HepG2 (cell line): ENCODE measurements around the gene KIF1B. TPM values are rescaled to one million over a fixed set of nuclear protein-coding genes. Genes with fewer than 3 reads are reported as not detected.

Experiments used
- BRD4 ChIP-seq: sonication (generic); formaldehyde crosslinking; IDR thresholded peaks from 2 replicates; pipeline ENCODE4 v1.4.0; 2020; ENCODE audit warnings: missing genetic modification reagents
- HOXA3 ChIP-seq: sonication (generic); formaldehyde crosslinking; IDR thresholded peaks from 2 replicates; pipeline ENCODE4 v1.5.0; 2020; ENCODE audit warnings: missing genetic modification reagents
- JDP2 ChIP-seq: sonication (generic); formaldehyde crosslinking; IDR thresholded peaks from 2 replicates; pipeline ENCODE4 v1.8.1; 2022; ENCODE audit warnings: missing genetic modification reagents, borderline replicate concordance
- KDM1A ChIP-seq: IDR thresholded peaks from 2 replicates; pipeline ENCODE4 v1.6.1; 2016; ENCODE audit warnings: missing compliant biosample characterization
- NR2F1 ChIP-seq, 2 experiments: fragments of 450-650 bp in 1 of 2; formaldehyde crosslinking in 1 of 2; IDR thresholded peaks; 2 replicates each; pipeline versions ENCODE4 v1.5.0 to v1.6.1; 2016 to 2020; ENCODE audit warnings: mild to moderate bottlenecking in 1 of 2, missing compliant biosample characterization in 1 of 2, missing genetic modification reagents in 1 of 2, moderate library complexity in 1 of 2
- NR3C1 ChIP-seq: sonication (generic); formaldehyde crosslinking; IDR thresholded peaks from 2 replicates; pipeline ENCODE4 v1.4.0; 2020; ENCODE audit warnings: missing genetic modification reagents
- RAD51 ChIP-seq: fragments of 450-650 bp; IDR thresholded peaks from 2 replicates; pipeline ENCODE4 v1.6.1; 2016; ENCODE audit warnings: borderline replicate concordance
- RFXAP ChIP-seq: sonication (generic); formaldehyde crosslinking; IDR thresholded peaks from 2 replicates; pipeline ENCODE4 v1.4.0; 2020; ENCODE audit warnings: missing genetic modification reagents, borderline replicate concordance
- SIN3A ChIP-seq: IDR thresholded peaks from 2 replicates; pipeline ENCODE4 v1.6.1; 2011; ENCODE audit warnings: low read depth, mild to moderate bottlenecking, control low read depth, low read length, borderline replicate concordance
- SMAD9 ChIP-seq: sonication (generic); formaldehyde crosslinking; IDR thresholded peaks from 2 replicates; pipeline ENCODE4 v1.5.1; 2020; ENCODE audit warnings: mild to moderate bottlenecking, missing genetic modification reagents
- SP5 ChIP-seq: IDR thresholded peaks from 2 replicates; pipeline ENCODE4 v1.6.1; 2016; ENCODE audit warnings: low read depth, borderline replicate concordance
- SSRP1 ChIP-seq: IDR thresholded peaks from 2 replicates; pipeline ENCODE4 v1.6.1; 2016; ENCODE audit warnings: control low read depth
- TRIM24 ChIP-seq: sonication (generic); formaldehyde crosslinking; IDR thresholded peaks from 2 replicates; pipeline ENCODE4 v1.8.0; 2022; ENCODE audit warnings: mild to moderate bottlenecking, missing genetic modification reagents
- U2AF1 ChIP-seq: fragments of 200-400 bp; formaldehyde crosslinking; optimal IDR thresholded peaks from 2 replicates; pipeline ENCODE3; 2017; ENCODE audit warnings: mild to moderate bottlenecking, low read depth, low read length
- ZC3H4 ChIP-seq: sonication (generic); formaldehyde crosslinking; IDR thresholded peaks from 2 replicates; pipeline ENCODE4 v1.4.0; 2020; ENCODE audit warnings: missing genetic modification reagents, borderline replicate concordance
- ZNF17 ChIP-seq: sonication (generic); formaldehyde crosslinking; IDR thresholded peaks from 2 replicates; pipeline ENCODE4 v1.5.0; 2020; ENCODE audit warnings: mild to moderate bottlenecking, missing genetic modification reagents
- ZNF256 ChIP-seq: sonication (generic); formaldehyde crosslinking; conservative IDR thresholded peaks from 2 replicates; pipeline ENCODE4 v1.4.0; 2020; ENCODE audit warnings: missing genetic modification reagents
- ZNF30 ChIP-seq: sonication (generic); formaldehyde crosslinking; IDR thresholded peaks from 2 replicates; pipeline ENCODE4 v1.5.0; 2020; ENCODE audit warnings: mild to moderate bottlenecking, missing genetic modification reagents
- ZNF34 ChIP-seq: sonication (generic); formaldehyde crosslinking; IDR thresholded peaks from 2 replicates; pipeline ENCODE4 v1.4.0; 2020; ENCODE audit warnings: mild to moderate bottlenecking, missing genetic modification reagents, borderline replicate concordance
- ZNF577 ChIP-seq: sonication (generic); formaldehyde crosslinking; IDR thresholded peaks from 2 replicates; pipeline ENCODE4 v1.4.0; 2020; ENCODE audit warnings: mild to moderate bottlenecking, low read depth, missing genetic modification reagents, borderline replicate concordance
- ZNF766 ChIP-seq: sonication (generic); formaldehyde crosslinking; IDR thresholded peaks from 2 replicates; pipeline ENCODE4 v1.5.0; 2020; ENCODE audit warnings: missing genetic modification reagents, borderline replicate concordance
- ZNF839 ChIP-seq: sonication (generic); formaldehyde crosslinking; IDR thresholded peaks from 2 replicates; pipeline ENCODE4 v1.4.0; 2020; ENCODE audit warnings: missing genetic modification reagents, mild to moderate bottlenecking, borderline replicate concordance
- polyA plus RNA-seq, 8 experiments: library from polyadenylated mRNA; depleted of rRNA in 3 of 8; stranded (reverse) in 7 of 8; unstranded in 1 of 8; fragments of >200 nt; fragmentation: Illumina TruSeq in 4 of 8; extraction: Trizol in 4 of 8; gene quantifications; 2 replicates each; pipeline versions ENCODE4 v1.2.1 to v1.2.3, GENCODE V29; 2011 to 2016; ENCODE audit warnings: low read depth in 4 of 8, missing spikeins in 1 of 8, mixed read lengths in 1 of 8; ENCODE audit not compliant: insufficient read depth in 1 of 8
- total RNA-seq, 5 experiments: library from RNA; depleted of rRNA; stranded (reverse); fragments of >200 nt; fragmentation: Illumina TruSeq; extraction: Trizol; gene quantifications; 2 replicates each; pipeline ENCODE4 v1.2.3, GENCODE V29; 2016; ENCODE audit warnings: low read depth in 1 of 5
- TF ChIP-seq, protein P1 (sequence below): sonication (generic); formaldehyde crosslinking; conservative IDR thresholded peaks from 2 replicates; pipeline ENCODE4 v1.4.0; 2020; ENCODE audit warnings: missing genetic modification reagents
- TF ChIP-seq, protein P2 (sequence below): sonication (generic); formaldehyde crosslinking; IDR thresholded peaks from 2 replicates; pipeline ENCODE4 v1.5.0; 2020; ENCODE audit warnings: mild to moderate bottlenecking, low read depth, missing genetic modification reagents, borderline replicate concordance
- TF ChIP-seq, protein P3 (sequence below): sonication (generic); formaldehyde crosslinking; IDR thresholded peaks from 2 replicates; pipeline ENCODE4 v1.5.1; 2020; ENCODE audit warnings: missing genetic modification reagents, mild to moderate bottlenecking, borderline replicate concordance
- TF ChIP-seq, protein P4 (sequence below): sonication (generic); formaldehyde crosslinking; IDR thresholded peaks from 2 replicates; pipeline ENCODE4 v1.4.0; 2020; ENCODE audit warnings: missing genetic modification reagents
- TF ChIP-seq, protein P5 (sequence below): sonication (generic); formaldehyde crosslinking; IDR thresholded peaks from 2 replicates; pipeline ENCODE4 v1.4.0; 2020; ENCODE audit warnings: missing genetic modification reagents

The KIF1B gene
- total and polyA plus RNA-seq, 2 of the 13 experiments (the other 11 are each of a cell fraction or from before 2014, with no cell fraction given), result 26.7 to 32.5 TPM

DNA sequence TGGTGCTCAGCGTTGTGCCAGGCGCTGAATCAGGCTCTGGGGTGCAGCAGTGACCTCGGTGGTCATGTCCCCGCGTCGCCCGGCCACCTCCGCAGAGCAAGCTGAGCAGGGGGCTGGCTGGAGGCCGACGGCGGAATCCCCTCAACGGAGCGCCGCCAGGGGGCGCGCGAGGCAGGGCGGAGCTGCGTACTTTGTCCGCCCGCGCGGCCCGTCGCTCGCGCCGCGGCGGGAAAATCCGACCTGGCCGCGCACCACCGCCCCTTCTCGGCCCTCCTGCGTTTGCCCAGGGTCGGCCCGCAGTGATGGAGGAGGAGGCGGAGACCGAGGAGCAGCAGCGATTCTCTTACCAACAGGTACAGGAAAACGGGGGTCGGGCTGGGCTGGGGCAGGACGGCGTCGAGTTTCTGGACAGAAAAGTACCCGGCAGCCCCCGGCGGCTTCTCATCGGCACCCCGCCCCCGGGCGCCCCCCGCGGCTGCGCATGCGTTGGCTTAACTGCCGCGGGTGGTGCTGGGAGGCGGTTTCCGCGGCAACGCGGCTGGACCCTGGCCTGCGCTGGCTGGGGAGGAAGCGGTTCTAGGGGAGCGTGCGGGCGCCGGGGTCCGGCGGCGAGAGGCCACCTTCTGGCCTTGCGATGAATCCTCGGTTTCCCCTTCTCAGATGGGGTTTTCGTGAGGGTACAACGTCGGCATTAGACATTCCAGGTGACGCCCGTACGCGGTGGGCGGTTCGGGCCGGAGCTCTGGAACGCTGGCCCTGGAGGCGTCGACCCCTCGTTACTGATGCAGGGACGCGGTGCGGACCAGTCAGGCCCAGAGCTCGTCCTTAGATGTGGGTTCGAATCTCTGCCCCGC, 220.1 kb downstream of the KIF1B start, which contains the start of gene CENPS (continued):
- TF ChIP-seq JDP2, result peak; percentile 74
- TF ChIP-seq ZNF17 (CRISPR knock-in tag), result 0 out of 2 replicates have a peak, but pooled peaks have one; percentile 81
- no peak for TF ChIP-seq U2AF1
- TF ChIP-seq, protein P1, sequence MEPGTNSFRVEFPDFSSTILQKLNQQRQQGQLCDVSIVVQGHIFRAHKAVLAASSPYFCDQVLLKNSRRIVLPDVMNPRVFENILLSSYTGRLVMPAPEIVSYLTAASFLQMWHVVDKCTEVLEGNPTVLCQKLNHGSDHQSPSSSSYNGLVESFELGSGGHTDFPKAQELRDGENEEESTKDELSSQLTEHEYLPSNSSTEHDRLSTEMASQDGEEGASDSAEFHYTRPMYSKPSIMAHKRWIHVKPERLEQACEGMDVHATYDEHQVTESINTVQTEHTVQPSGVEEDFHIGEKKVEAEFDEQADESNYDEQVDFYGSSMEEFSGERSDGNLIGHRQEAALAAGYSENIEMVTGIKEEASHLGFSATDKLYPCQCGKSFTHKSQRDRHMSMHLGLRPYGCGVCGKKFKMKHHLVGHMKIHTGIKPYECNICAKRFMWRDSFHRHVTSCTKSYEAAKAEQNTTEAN (CRISPR knock-in tag), result peak; percentile 70; the same call in 1 of the 2 replicates
- TF ChIP-seq ZNF839 (CRISPR knock-in tag), result no peak
- TF ChIP-seq, protein P2, sequence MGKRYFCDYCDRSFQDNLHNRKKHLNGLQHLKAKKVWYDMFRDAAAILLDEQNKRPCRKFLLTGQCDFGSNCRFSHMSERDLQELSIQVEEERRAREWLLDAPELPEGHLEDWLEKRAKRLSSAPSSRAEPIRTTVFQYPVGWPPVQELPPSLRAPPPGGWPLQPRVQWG (CRISPR knock-in tag), result no peak
- TF ChIP-seq NR2F1 (CRISPR knock-in tag; IDR thresholded peaks at IDR 0.05), result no peak
- no peak for TF ChIP-seq KDM1A (CRISPR knock-in tag)
- TF ChIP-seq, protein P3, sequence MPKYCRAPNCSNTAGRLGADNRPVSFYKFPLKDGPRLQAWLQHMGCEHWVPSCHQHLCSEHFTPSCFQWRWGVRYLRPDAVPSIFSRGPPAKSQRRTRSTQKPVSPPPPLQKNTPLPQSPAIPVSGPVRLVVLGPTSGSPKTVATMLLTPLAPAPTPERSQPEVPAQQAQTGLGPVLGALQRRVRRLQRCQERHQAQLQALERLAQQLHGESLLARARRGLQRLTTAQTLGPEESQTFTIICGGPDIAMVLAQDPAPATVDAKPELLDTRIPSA, result no peak
- TF ChIP-seq SIN3A, result peak; percentile 85
- no peak for TF ChIP-seq SSRP1 (CRISPR knock-in tag)
- no peak for TF ChIP-seq ZNF577 (CRISPR knock-in tag)
- TF ChIP-seq SMAD9 (CRISPR knock-in tag), result 0 out of 2 replicates have a peak, but pooled peaks have one; percentile 30
- peak; percentile 34; the same call in 1 of the 2 replicates for TF ChIP-seq SP5 (CRISPR knock-in tag)
- no peak for TF ChIP-seq TRIM24 (CRISPR knock-in tag)
- TF ChIP-seq ZNF256 (CRISPR knock-in tag), result peak; percentile 25; the same call in 1 of the 2 replicates
- peak; percentile 68; the same call in 1 of the 2 replicates for TF ChIP-seq RFXAP
- TF ChIP-seq RAD51, result no peak
- TF ChIP-seq ZC3H4 (CRISPR knock-in tag), result 0 out of 2 replicates have a peak, but pooled peaks have one; percentile 21
- TF ChIP-seq, protein P4, sequence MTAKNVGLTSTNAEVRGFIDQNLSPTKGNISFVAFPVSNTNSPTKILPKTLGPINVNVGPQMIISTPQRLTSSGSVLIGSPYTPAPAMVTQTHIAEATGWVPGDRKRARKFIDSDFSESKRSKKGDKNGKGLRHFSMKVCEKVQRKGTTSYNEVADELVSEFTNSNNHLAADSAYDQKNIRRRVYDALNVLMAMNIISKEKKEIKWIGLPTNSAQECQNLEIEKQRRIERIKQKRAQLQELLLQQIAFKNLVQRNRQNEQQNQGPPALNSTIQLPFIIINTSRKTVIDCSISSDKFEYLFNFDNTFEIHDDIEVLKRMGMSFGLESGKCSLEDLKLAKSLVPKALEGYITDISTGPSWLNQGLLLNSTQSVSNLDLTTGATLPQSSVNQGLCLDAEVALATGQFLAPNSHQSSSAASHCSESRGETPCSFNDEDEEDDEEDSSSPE (CRISPR knock-in tag), result peak; percentile 100
- TF ChIP-seq ZNF34, result peak; percentile 80; the same call in 1 of the 2 replicates
- TF ChIP-seq BRD4, result peak; percentile 85
- TF ChIP-seq HOXA3 (CRISPR knock-in tag), result peak; percentile 81
- peak; percentile 75; the same call in 1 of the 2 replicates for TF ChIP-seq ZNF766 (CRISPR knock-in tag)
- no peak for TF ChIP-seq NR3C1
- peak; percentile 22; the same call in 1 of the 2 replicates for TF ChIP-seq ZNF30 (CRISPR knock-in tag)
- TF ChIP-seq, protein P5, sequence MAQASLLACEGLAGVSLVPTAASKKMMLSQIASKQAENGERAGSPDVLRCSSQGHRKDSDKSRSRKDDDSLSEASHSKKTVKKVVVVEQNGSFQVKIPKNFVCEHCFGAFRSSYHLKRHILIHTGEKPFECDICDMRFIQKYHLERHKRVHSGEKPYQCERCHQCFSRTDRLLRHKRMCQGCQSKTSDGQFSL (CRISPR knock-in tag), result no peak
